Measurements from ENCODE around the gene TBCD. TPM values are rescaled to one million over a fixed set of nuclear protein-coding genes. Genes with fewer than 3 reads are reported as not detected.

The TBCD gene
- total RNA-seq, 1 experiment from 2014 or later, result 129 TPM

DNA sequence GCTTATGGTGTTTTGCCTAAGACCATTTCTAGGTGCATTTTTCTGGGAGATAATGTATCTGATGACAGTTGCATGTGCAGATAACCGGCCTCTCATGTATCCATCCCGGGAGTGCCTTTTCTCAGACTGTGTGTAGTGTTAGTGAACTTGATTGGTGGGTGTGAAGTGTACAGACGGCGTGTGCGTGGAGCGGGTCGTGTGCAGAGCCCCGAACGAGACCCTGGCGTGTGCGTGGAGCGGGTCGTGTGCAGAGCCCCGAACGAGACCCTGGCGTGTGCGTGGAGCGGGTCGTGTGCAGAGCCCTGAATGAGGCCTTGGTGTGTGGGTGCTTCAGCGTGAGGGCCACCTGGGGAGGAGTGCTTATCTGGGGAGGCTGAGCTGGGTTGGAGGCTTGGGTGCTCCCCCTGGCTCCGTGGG lies 116.9 kb downstream of the TBCD start:
- no peaks in the 10 kb centered on the region for H4K20me1 ChIP-seq (ENCODE audit: control insufficient read depth, insufficient read depth, insufficient read length)
- H4K91ac ChIP-seq (ENCODE audit: insufficient read length, low read depth, low read length), result no peak overlapping the region
- no peak overlapping the region for H3K4me2 ChIP-seq (ENCODE audit: insufficient read depth, insufficient read length, low read length)
- no peak overlapping the region for H3T11ph ChIP-seq (ENCODE audit: low read length)
- no peaks in the 10 kb centered on the region; the same call in 1 of the 2 replicates for H3K79me2 ChIP-seq (ENCODE audit: insufficient read depth, low read length)
- no peak overlapping the region for H3K4ac ChIP-seq (ENCODE audit: low read depth, low read length)
- no peak overlapping the region for H2AFZ ChIP-seq (ENCODE audit: low read length)
- no peak overlapping the region for H2BK20ac ChIP-seq (ENCODE audit: low read depth, low read length, poor library complexity, severe bottlenecking)
- no peaks in the 10 kb centered on the region for H3K9me3 Mint-ChIP-seq
- no peak overlapping the region for H2AK5ac ChIP-seq (ENCODE audit: insufficient read length, low read length)
- no peak overlapping the region for H2BK15ac ChIP-seq (ENCODE audit: low read depth, low read length)
- no peaks in the 10 kb centered on the region for H3K4me1 ChIP-seq (ENCODE audit: insufficient read depth, low read length)
- no peak overlapping the region for H3K9ac ChIP-seq (ENCODE audit: extremely low read depth, insufficient read length, low read length)
- TF ChIP-seq, protein P1, sequence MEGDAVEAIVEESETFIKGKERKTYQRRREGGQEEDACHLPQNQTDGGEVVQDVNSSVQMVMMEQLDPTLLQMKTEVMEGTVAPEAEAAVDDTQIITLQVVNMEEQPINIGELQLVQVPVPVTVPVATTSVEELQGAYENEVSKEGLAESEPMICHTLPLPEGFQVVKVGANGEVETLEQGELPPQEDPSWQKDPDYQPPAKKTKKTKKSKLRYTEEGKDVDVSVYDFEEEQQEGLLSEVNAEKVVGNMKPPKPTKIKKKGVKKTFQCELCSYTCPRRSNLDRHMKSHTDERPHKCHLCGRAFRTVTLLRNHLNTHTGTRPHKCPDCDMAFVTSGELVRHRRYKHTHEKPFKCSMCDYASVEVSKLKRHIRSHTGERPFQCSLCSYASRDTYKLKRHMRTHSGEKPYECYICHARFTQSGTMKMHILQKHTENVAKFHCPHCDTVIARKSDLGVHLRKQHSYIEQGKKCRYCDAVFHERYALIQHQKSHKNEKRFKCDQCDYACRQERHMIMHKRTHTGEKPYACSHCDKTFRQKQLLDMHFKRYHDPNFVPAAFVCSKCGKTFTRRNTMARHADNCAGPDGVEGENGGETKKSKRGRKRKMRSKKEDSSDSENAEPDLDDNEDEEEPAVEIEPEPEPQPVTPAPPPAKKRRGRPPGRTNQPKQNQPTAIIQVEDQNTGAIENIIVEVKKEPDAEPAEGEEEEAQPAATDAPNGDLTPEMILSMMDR (conservative IDR thresholded peaks at IDR 0.05), result no peak
- no peak overlapping the region for H3K4me3 Mint-ChIP-seq
- peaks cover 9 to 29% (median 27%) of the 10 kb centered on the region in 3 experiments; a peak in 5 of 7 replicates for H3K36me3 Mint-ChIP-seq (ENCODE audit: insufficient read depth in 1 of 3, low read depth in 3 of 3)
- H3K14ac ChIP-seq (ENCODE audit: insufficient read depth, low read length), result no peak overlapping the region
- H3K27me3 ChIP-seq (ENCODE audit: insufficient read depth, low read length), result no peaks in the 10 kb centered on the region
- H3K27ac Mint-ChIP-seq, result peak overlapping the region; percentile 0 to 67 (median 1); a peak in 3 of 7 replicates
- no peak overlapping the region for H3K27ac ChIP-seq (ENCODE audit: insufficient read length, low read depth, low read length)
- no peaks in the 10 kb centered on the region for H3K9me3 ChIP-seq (ENCODE audit: control insufficient read depth, low read depth, low read length)
- no peaks in the 10 kb centered on the region; the same call in 1 of the 2 replicates for H3K27me3 Mint-ChIP-seq (ENCODE audit: low read depth)
- H3K4me1 Mint-ChIP-seq, result peaks cover 4 to 17% of the 10 kb centered on the region in 2 experiments
- DNase-seq, result no peak
- no peak overlapping the region for H2BK5ac ChIP-seq (ENCODE audit: insufficient read length, low read length)
- H2BK120ac ChIP-seq (ENCODE audit: low read depth, low read length, poor library complexity, severe bottlenecking), result no peak overlapping the region
- H3K18ac ChIP-seq (ENCODE audit: insufficient read length, low read depth, low read length), result no peak overlapping the region
- no peak overlapping the region for H3K23ac ChIP-seq (ENCODE audit: insufficient read length, low read depth, low read length)
- peaks cover 3% of the 10 kb centered on the region for H3K23me2 ChIP-seq (ENCODE audit: insufficient read length, low read depth, low read length, poor library complexity, severe bottlenecking)
- no CpG with 5 or more reads among the region's 21 CpGs for WGBS (ENCODE audit: extremely low coverage, insufficient read length, low lambda C conversion rate)
- H3K56ac ChIP-seq (ENCODE audit: insufficient read length, low read depth, low read length), result no peak overlapping the region
- H4K8ac ChIP-seq (replicated peaks; ENCODE audit: insufficient read length, low read depth, low read length), result no peak overlapping the region
- peaks cover 3% of the 10 kb centered on the region for H3K79me1 ChIP-seq (ENCODE audit: insufficient read depth, low read depth, low read length, poor library complexity, severe bottlenecking)
- H2BK12ac ChIP-seq (ENCODE audit: insufficient read length, low read depth, low read length), result no peak overlapping the region
- no peak overlapping the region for H4K5ac ChIP-seq (ENCODE audit: insufficient read length, low read depth, low read length)
